ENCODE measurements around the gene OR10R2.

DNA sequence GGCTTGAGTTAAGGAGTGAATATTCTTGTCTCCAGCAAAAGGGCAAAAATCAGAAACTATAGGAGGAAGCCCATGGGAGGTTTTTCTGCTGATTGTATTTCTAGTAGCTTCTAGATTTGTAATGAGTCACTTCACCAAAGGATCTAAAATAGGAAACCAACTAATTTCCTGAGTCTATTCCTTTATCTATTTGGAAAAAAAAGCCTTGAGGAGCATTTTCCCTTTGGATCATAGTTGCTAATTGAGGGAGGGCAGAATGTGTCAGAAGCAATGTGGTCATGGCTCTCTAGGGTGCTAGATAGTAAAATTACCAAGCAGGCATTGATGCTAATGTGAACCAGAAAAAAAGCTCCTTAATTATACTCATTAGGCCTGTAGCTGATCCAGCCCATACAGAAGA is at the start of gene OR10R2:
- TF ChIP-seq POLR2A (IDR thresholded peaks at IDR 0.05; ENCODE audit: low read depth, low read length): no peak
- TF ChIP-seq TAF1 (IDR thresholded peaks at IDR 0.05; ENCODE audit: low read depth, low read length): no peak
- no peak for TF ChIP-seq POLR2AphosphoS5 (IDR thresholded peaks at IDR 0.05; ENCODE audit: low read depth, low read length)
- no peak for TF ChIP-seq SPI1 (IDR thresholded peaks at IDR 0.05; ENCODE audit: low read depth, low read length)
- no peak for TF ChIP-seq POU2F2 (IDR thresholded peaks at IDR 0.05; ENCODE audit: low read depth, low read length)

Data from GM12891 (cell line).